OCI-LY1 (cell line): ENCODE data around the gene BCL11A.

Experiments used
- H2AFZ ChIP-seq: fragments of 200-600 bp; sonication (generic), shearing (Covaris generic); 2 replicates; pipeline ENCODE4 v1.6.0; 2014; ENCODE audit warnings: antibody characterized with exemption, mild to moderate bottlenecking, low read length
- H3F3A ChIP-seq: fragments of 200-600 bp; sonication (generic), shearing (Covaris generic); 2 replicates; pipeline ENCODE4 v1.6.0; 2014; ENCODE audit warnings: mild to moderate bottlenecking, antibody characterized with exemption, low read length, moderate library complexity; ENCODE audit not compliant: insufficient read depth
- H3K27ac ChIP-seq: fragments of 200-600 bp; sonication (generic); 2 replicates; pipeline ENCODE4 v1.5.1; 2014; ENCODE audit warnings: low read length, mixed run types, mild to moderate bottlenecking, low read depth; ENCODE audit not compliant: poor library complexity, severe bottlenecking
- H3K27me3 ChIP-seq: fragments of 200-600 bp; sonication (generic); 2 replicates; pipeline ENCODE4 v1.6.0; 2014; ENCODE audit warnings: antibody characterized with exemption, mild to moderate bottlenecking, low read length, moderate library complexity; ENCODE audit not compliant: insufficient read depth
- H3K36me3 ChIP-seq: fragments of 200-600 bp; sonication (generic); 2 replicates; pipeline ENCODE4 v1.6.1; 2014; ENCODE audit warnings: mild to moderate bottlenecking, antibody characterized with exemption, low read length, moderate library complexity, mixed read lengths; ENCODE audit not compliant: insufficient read depth
- H3K4me1 ChIP-seq: fragments of 200-600 bp; sonication (generic); 2 replicates; pipeline ENCODE4 v1.5.1; 2014; ENCODE audit warnings: mild to moderate bottlenecking, low read length, moderate library complexity; ENCODE audit not compliant: insufficient read depth, severe bottlenecking
- H3K4me2 ChIP-seq: fragments of 200-600 bp; sonication (generic), shearing (Covaris generic); 2 replicates; pipeline ENCODE4 v1.6.1; 2014; ENCODE audit warnings: low read length
- H3K4me3 ChIP-seq: fragments of 200-600 bp; sonication (generic); 2 replicates; pipeline ENCODE4 v1.5.1; 2014; ENCODE audit warnings: low read length, low read depth, mild to moderate bottlenecking, mixed read lengths; ENCODE audit not compliant: poor library complexity, severe bottlenecking
- H3K79me2 ChIP-seq: fragments of 200-600 bp; shearing (Covaris generic); 2 replicates; pipeline ENCODE4 v1.6.1; 2016; ENCODE audit warnings: mixed run types, low read length, mixed read lengths; ENCODE audit not compliant: insufficient read depth
- H3K9ac ChIP-seq: fragments of 200-600 bp; sonication (generic), shearing (Covaris generic); 2 replicates; pipeline ENCODE4 v1.6.1; 2014; ENCODE audit warnings: mild to moderate bottlenecking, low read length, mixed read lengths
- H3K9me2 ChIP-seq: fragments of 200-600 bp; sonication (generic), shearing (Covaris generic); 2 replicates; pipeline ENCODE4 v1.6.1; 2014; ENCODE audit warnings: low read depth, mild to moderate bottlenecking, low read length, mixed read lengths
- H3K9me3 ChIP-seq: fragments of 200-600 bp; shearing (Covaris generic); 2 replicates; pipeline ENCODE4 v1.6.1; 2014; ENCODE audit warnings: low read length, mixed read lengths
- H4K20me1 ChIP-seq: fragments of 200-600 bp; sonication (generic), shearing (Covaris generic); 2 replicates; pipeline ENCODE4 v1.6.0; 2016; ENCODE audit warnings: mild to moderate bottlenecking, low read length; ENCODE audit not compliant: insufficient read depth
- EZH2 ChIP-seq: fragments of 200-600 bp; sonication (generic), shearing (Covaris generic); IDR thresholded peaks from 2 replicates; pipeline ENCODE4 v1.8.0; 2017; ENCODE audit warnings: borderline replicate concordance, mixed run types, mild to moderate bottlenecking, antibody characterized with exemption, low read length, moderate library complexity, mixed read lengths
- TF ChIP-seq, protein P1 (sequence below): fragments of 200-600 bp; sonication (generic), shearing (Covaris generic); IDR thresholded peaks from 2 replicates; pipeline ENCODE4 v1.5.1; 2017; ENCODE audit warnings: mild to moderate bottlenecking, antibody characterized with exemption, low read length, moderate library complexity, mixed read lengths

Gene BCL11A

GRCh38 chr2:60553495-60554073 is at the start of gene BCL11A:
BCL11A (minus strand) TSS chr2:60553654; CDS start chr2:60553270, 384 bp downstream.
- peaks cover 60% of the 10 kb centered on the region for H3K4me1 ChIP-seq
- TF ChIP-seq EZH2: no peak
- TF ChIP-seq, protein P1, sequence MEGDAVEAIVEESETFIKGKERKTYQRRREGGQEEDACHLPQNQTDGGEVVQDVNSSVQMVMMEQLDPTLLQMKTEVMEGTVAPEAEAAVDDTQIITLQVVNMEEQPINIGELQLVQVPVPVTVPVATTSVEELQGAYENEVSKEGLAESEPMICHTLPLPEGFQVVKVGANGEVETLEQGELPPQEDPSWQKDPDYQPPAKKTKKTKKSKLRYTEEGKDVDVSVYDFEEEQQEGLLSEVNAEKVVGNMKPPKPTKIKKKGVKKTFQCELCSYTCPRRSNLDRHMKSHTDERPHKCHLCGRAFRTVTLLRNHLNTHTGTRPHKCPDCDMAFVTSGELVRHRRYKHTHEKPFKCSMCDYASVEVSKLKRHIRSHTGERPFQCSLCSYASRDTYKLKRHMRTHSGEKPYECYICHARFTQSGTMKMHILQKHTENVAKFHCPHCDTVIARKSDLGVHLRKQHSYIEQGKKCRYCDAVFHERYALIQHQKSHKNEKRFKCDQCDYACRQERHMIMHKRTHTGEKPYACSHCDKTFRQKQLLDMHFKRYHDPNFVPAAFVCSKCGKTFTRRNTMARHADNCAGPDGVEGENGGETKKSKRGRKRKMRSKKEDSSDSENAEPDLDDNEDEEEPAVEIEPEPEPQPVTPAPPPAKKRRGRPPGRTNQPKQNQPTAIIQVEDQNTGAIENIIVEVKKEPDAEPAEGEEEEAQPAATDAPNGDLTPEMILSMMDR: no peak
- H3K9ac ChIP-seq: peak within 1 kb of the TSS; percentile 44; the same call in 1 of the 2 replicates
- H3K9me3 ChIP-seq: no peaks in the 10 kb centered on the region
- no peak within 1 kb of the TSS for H2AFZ ChIP-seq
- H3F3A ChIP-seq: no peaks in the 10 kb centered on the region; the same call in 1 of the 2 replicates
- no peaks in the 10 kb centered on the region for H3K27me3 ChIP-seq
- peak within 1 kb of the TSS; percentile 78 for H3K4me3 ChIP-seq
- H3K27ac ChIP-seq: peak within 1 kb of the TSS; percentile 79
- H3K9me2 ChIP-seq: no peaks in the 10 kb centered on the region
- H3K36me3 ChIP-seq: no peaks in the 10 kb centered on the region
- no peaks in the 10 kb centered on the region for H3K79me2 ChIP-seq
- H3K4me2 ChIP-seq: peak within 1 kb of the TSS; percentile 96
- no peaks in the 10 kb centered on the region for H4K20me1 ChIP-seq

DNA sequence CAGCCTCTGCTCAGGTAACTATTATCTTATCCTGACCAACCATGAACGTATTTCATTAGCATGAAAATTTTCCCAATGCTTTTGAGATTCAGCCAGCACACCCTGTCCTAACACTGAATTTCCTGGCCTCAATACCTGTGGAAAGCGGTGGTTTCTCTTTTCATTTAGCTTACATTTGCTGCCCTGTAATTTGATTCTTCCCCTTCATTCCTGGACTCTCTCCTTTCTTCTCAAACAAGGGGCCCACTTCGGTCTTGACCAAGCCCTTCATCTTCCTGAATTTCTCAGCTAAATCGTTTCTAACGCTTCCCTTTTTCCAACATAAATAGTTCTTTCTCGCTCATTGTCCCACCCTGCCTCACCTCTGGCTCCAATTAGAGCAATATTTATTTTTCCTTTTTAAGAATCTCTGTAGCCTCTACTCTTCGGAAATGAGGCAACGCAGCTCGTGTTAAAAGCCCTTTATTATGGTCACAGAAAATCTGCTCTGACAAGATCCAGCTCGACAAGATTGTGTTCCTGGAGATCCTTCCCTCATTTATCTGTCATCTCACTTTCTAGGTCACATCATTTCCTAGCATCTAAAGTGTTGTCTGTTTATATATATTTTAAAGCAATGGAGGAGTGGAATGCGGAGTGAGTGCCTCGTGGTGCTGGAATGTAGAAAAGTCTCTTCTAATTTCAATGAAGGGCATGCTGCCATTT is 49.5 kb upstream of the BCL11A start:
- Histone ChIP-seq H3K27me3 (peaks cover 2% of the 10 kb centered on the region; the same call in 1 of the 2 replicates), H3K79me2 (no peaks in the 10 kb centered on the region), H3F3A (no peaks in the 10 kb centered on the region), H3K4me2 (no peak overlapping the region), H3K27ac (no peak overlapping the region), H3K4me1 (no peaks in the 10 kb centered on the region), H3K36me3 (no peaks in the 10 kb centered on the region), H2AFZ (no peak overlapping the region), H3K9ac (no peak overlapping the region), H4K20me1 (no peaks in the 10 kb centered on the region), H3K4me3 (no peak overlapping the region), H3K9me2 (no peaks in the 10 kb centered on the region), H3K9me3 (0 out of 2 replicates have a peak, but pooled peaks cover 2% of the 10 kb centered on the region)
- TF ChIP-seq, protein P1: no peak
- TF ChIP-seq EZH2: no peak

- Histone ChIP-seq H3K9ac (no peak overlapping the region), H4K20me1 (no peaks in the 10 kb centered on the region), H3K27me3 (peaks cover 2% of the 10 kb centered on the region; the same call in 1 of the 2 replicates), H2AFZ (no peak overlapping the region), H3F3A (no peaks in the 10 kb centered on the region), H3K4me2 (no peak overlapping the region), H3K27ac (no peak overlapping the region), H3K9me2 (no peaks in the 10 kb centered on the region), H3K4me3 (no peak overlapping the region), H3K79me2 (no peaks in the 10 kb centered on the region), H3K9me3 (0 out of 2 replicates have a peak, but pooled peaks cover 2% of the 10 kb centered on the region), H3K36me3 (no peaks in the 10 kb centered on the region), H3K4me1 (no peaks in the 10 kb centered on the region)
- TF ChIP-seq, protein P1: no peak
- TF ChIP-seq EZH2: no peak
These were observed 48.9 kb upstream of the BCL11A start for GRCh38 chr2:60602388-60602787.
